SU-DHL-6 (cell line): ENCODE data around the gene RIMS4.

ENCODE experiments used
- H2AFZ ChIP-seq: fragments of 200-600 bp; sonication (generic); 2 replicates; pipeline ENCODE4 v1.6.1; 2014; ENCODE audit warnings: low read depth, mild to moderate bottlenecking, moderate library complexity, mixed read lengths, antibody characterized with exemption, low read length; ENCODE audit not compliant: severe bottlenecking
- H3F3A ChIP-seq: fragments of 200-600 bp; shearing (Covaris generic); 2 replicates; pipeline ENCODE4 v1.6.0; 2016; ENCODE audit warnings: antibody characterized with exemption, mild to moderate bottlenecking; ENCODE audit not compliant: insufficient read depth
- H3K27ac ChIP-seq: fragments of 200-600 bp; sonication (generic); 2 replicates; pipeline ENCODE4 v1.5.1; 2016; ENCODE audit warnings: low read depth, mild to moderate bottlenecking, low read length, moderate library complexity, mixed read lengths
- H3K27me3 ChIP-seq: fragments of 200-600 bp; sonication (generic), shearing (Covaris generic); 2 replicates; pipeline ENCODE4 v1.6.0; 2014; ENCODE audit warnings: mild to moderate bottlenecking, low read length
- H3K36me3 ChIP-seq: fragments of 200-600 bp; sonication (generic); 2 replicates; pipeline ENCODE4 v1.6.1; 2014; ENCODE audit warnings: mild to moderate bottlenecking, low read length, mixed read lengths
- H3K4me2 ChIP-seq: fragments of 300-600, 200-600 bp; shearing (Covaris generic), sonication (generic); 2 replicates; pipeline ENCODE4 v1.6.0; 2014; ENCODE audit warnings: low read length, low read depth, mild to moderate bottlenecking; ENCODE audit not compliant: poor library complexity, severe bottlenecking
- H3K4me3 ChIP-seq: fragments of 200-600 bp; sonication (generic); 2 replicates; pipeline ENCODE4 v1.5.1; 2014; ENCODE audit warnings: antibody characterized with exemption, low read length, mild to moderate bottlenecking, mixed read lengths; ENCODE audit not compliant: insufficient read depth, poor library complexity, severe bottlenecking
- H3K79me2 ChIP-seq: fragments of 200-600 bp; sonication (generic); 2 replicates; pipeline ENCODE4 v1.6.1; 2014; ENCODE audit warnings: mild to moderate bottlenecking, low read length, moderate library complexity; ENCODE audit not compliant: insufficient read depth
- H3K9ac ChIP-seq: fragments of 200-600 bp; sonication (generic); 2 replicates; pipeline ENCODE4 v1.7.0; 2014; ENCODE audit warnings: mild to moderate bottlenecking, low read length
- H3K9me2 ChIP-seq: fragments of 200-600 bp; sonication (generic); replicated peaks from 2 replicates; pipeline ENCODE4 v1.6.1; 2014; ENCODE audit warnings: low read length; ENCODE audit not compliant: insufficient read depth
- H3K9me3 ChIP-seq: fragments of 200-600 bp; sonication (generic); 2 replicates; pipeline ENCODE4 v1.6.1; 2014; ENCODE audit warnings: low read length, mixed read lengths; ENCODE audit not compliant: insufficient read depth
- H4K20me1 ChIP-seq: fragments of 200-600 bp; sonication (generic); 2 replicates; pipeline ENCODE4 v1.6.1; 2014; ENCODE audit warnings: low read depth, mild to moderate bottlenecking, antibody characterized with exemption, low read length, moderate library complexity, mixed read lengths
- CTCF ChIP-seq: fragments of 200-600 bp; sonication (generic); IDR thresholded peaks from one replicate; pipeline ENCODE4 v1.5.1; 2017; ENCODE audit warnings: antibody characterized with exemption, mild to moderate bottlenecking, low read length, moderate library complexity; ENCODE audit not compliant: insufficient read depth, poor library complexity, severe bottlenecking
- EZH2phosphoT487 ChIP-seq: fragments of 200-600 bp; sonication (generic), shearing (Covaris generic); conservative IDR thresholded peaks from 2 replicates; pipeline ENCODE4 v1.6.1; 2018; ENCODE audit warnings: mild to moderate bottlenecking, antibody characterized with exemption, low read length, moderate library complexity, mixed read lengths

Gene RIMS4

DNA sequence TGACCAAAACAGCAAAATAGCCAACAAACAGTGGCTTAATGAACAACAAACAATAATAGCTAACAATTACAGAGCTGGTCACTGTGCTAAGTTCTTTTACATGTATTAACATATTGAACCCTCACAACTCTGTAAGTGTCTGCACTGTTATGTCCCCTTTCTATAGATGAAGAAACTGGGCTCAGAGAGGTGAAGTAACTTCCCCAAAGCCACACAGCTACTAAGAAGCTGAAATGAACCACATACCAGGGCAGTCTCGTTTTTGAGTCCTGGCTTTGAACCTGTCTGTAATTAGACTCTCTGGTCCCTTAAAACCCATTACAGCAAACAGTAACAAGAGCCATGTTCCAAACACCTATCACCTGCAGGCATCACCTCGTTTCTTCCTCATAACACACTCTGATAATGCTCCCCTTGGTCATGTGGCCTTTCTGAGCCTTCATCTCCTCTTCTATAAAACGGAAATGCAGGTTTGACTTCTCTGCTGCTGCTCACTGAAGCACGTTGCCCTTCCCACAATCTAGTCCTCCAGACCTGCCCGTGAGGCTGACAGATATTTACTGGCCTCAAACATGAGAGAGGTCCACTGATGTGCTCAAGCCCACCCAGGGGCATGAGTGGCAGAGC lies 41.4 kb downstream of the RIMS4 start:
- Histone ChIP-seq H3K27me3 (no peaks in the 10 kb centered on the region), H3K9me2 (no peaks in the 10 kb centered on the region), H2AFZ (no peak overlapping the region)

DNA sequence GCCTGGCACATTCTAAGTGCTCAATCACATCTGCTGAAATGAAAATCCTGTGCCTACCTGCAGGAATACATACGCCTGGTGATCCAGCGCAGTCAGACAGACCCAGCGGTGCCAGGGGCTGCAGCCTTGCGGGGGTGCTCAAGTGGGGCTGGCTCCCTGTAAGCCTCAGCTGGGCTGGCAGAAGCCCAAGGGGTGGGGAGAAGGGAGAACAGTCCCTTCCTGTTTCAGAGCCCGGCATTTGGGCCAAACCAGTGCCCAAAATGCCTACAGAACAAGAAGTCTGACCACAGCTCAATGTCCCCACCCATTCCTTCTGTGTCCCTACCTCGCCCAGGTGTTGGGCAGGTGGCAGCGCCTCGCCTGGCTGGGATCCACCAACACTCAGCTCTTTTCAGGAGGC lies 42.1 kb downstream of the RIMS4 start:
- Histone ChIP-seq H3K36me3 (no peaks in the 10 kb centered on the region), H3K4me2 (no peak overlapping the region), H2AFZ (no peak overlapping the region), H3K27ac (no peak overlapping the region), H3K4me3 (no peak overlapping the region), H3K27me3 (no peaks in the 10 kb centered on the region), H3K9me2 (no peaks in the 10 kb centered on the region), H4K20me1 (no peaks in the 10 kb centered on the region), H3K79me2 (no peaks in the 10 kb centered on the region), H3F3A (no peaks in the 10 kb centered on the region), H3K9ac (no peak overlapping the region), H3K9me3 (no peaks in the 10 kb centered on the region)
- TF ChIP-seq CTCF (no peak), EZH2phosphoT487 (no peak)

More for the DNA sequence above, 41.4 kb downstream of the RIMS4 start:
- Histone ChIP-seq H4K20me1 (no peaks in the 10 kb centered on the region), H3F3A (no peaks in the 10 kb centered on the region), H3K9me3 (no peaks in the 10 kb centered on the region), H3K4me2 (no peak overlapping the region), H3K36me3 (no peaks in the 10 kb centered on the region), H3K79me2 (no peaks in the 10 kb centered on the region), H3K27ac (no peak overlapping the region), H3K9ac (no peak overlapping the region), H3K4me3 (no peak overlapping the region)
- TF ChIP-seq EZH2phosphoT487 = no peak
- no peak for TF ChIP-seq CTCF

DNA sequence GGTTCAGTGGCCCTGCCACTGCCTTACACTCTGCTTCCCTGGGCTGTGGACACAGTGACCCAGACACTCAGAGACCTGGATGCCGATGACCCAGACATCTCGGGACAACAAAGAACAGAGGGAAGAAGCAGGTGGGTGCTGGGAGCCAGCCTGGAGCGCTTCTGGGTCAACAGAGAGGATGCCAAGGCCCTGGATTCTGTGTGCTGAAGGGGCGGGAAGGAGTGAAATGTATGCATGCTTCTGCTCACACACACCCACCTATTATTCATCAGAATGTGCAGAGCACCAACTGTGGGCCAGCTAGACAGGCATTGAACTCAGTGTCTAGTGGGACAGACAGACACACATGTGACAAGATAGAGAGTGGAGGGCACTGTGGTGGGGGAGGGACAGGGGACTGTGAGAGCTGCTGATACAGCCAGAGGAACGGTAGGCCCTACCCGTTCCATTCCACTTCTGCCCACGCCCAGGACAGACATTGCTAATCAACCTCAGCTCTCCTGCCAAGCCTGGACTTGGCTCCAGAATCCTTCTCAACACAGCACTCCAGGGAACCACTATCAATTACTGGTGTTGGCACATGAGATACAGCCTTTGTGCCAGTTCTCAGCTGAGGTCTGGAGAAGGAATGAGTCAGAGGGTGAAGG lies 44.5 kb downstream of the RIMS4 start:
- no peak overlapping the region for H3K4me2 ChIP-seq
- no peaks in the 10 kb centered on the region for H3K9me2 ChIP-seq
- no peaks in the 10 kb centered on the region for H3K27me3 ChIP-seq
- H3K9ac ChIP-seq = no peak overlapping the region
- no peak for TF ChIP-seq CTCF
- no peak for TF ChIP-seq EZH2phosphoT487
- H3K79me2 ChIP-seq = no peaks in the 10 kb centered on the region
- no peak overlapping the region for H3K4me3 ChIP-seq
- H4K20me1 ChIP-seq = no peaks in the 10 kb centered on the region
- no peak overlapping the region for H3K27ac ChIP-seq
- no peaks in the 10 kb centered on the region for H3F3A ChIP-seq
- H2AFZ ChIP-seq = no peak overlapping the region
- H3K9me3 ChIP-seq = no peaks in the 10 kb centered on the region
- H3K36me3 ChIP-seq = no peaks in the 10 kb centered on the region
